Endometrial microvascular endothelial cells (primary cell): ENCODE results near the gene TMEM128. TPM values are rescaled to one million over a fixed set of nuclear protein-coding genes. Genes with fewer than 3 reads are reported as not detected.
"Not testable (repeated sequence)": the region's sequence is repeated elsewhere in the genome, so short reads cannot be mapped to it uniquely, and the experiment has no call there.

Experiments used
- in situ Hi-C: cut with HindIII; loops from 2 replicates; pipeline ENCODE4 v1.10.0; 2017; ENCODE audit warnings: low sequenced_read_pairs, low pct_unique_long_range_greater_than_20kb; ENCODE audit errors: inconsistent ontology term
- total RNA-seq: library from RNA; depleted of rRNA; stranded (reverse); fragments of >200 nt; gene quantifications from one replicate; pipeline ENCODE4 v1.2.3, GENCODE V29; 2015; ENCODE audit errors: inconsistent ontology term

TMEM128 gene
- total RNA-seq, 1 donor from 2014 or later, result 21.6 TPM

- in situ Hi-C loops, result no loop called here
These were observed 11.6 kb upstream of the TMEM128 start for GRCh38 chr4:4259484-4260100.

DNA sequence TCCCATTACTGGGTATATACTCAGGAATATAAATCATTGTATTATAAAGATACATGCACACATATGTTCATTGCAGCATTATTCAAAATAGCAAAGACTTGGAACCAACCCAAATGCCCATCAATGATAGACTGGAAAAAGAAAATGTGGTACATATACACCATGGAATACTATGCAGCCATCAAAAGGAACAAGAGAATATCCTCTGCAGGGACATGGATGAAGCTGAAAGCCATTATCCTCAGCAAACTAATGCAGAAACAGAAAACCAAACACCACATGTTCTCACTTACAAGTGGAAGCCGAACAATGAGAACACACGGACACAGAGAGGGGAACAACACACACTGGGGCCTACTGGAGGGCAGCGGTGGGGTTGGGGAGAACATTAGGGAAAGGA lies 9.7 kb upstream of the TMEM128 start:
- in situ Hi-C loops, result not testable (repeated sequence)

DNA sequence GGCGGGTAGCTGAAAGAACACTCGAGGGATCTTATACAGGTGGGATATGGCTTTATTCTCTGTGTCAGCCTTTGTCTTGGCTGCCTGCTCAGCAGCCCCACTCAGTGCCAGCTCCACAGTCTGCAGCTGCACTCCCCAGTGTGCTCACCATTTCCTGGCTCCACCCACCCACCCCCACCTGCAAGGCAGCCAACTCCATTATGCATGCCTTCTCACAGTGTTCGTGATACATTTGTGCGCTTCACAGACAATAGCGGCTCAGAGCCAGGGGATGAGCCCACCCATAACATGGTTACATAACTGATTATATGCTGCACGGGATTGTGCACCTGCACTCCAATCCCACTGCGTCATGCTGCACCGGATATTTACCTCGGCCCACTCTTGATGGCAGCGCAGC lies 8.8 kb upstream of the TMEM128 start:
- in situ Hi-C loops, result no loop called here

- in situ Hi-C loops, result no loop called here
These were observed 6.6 kb upstream of the TMEM128 start for GRCh38 chr4:4254666-4255065.

GRCh38 chr4:4254199-4254598 lies 6.2 kb upstream of the TMEM128 start:
- in situ Hi-C loops, result no loop called here

GRCh38 chr4:4249866-4250265 lies 1.8 kb upstream of the TMEM128 start:
- in situ Hi-C loops, result no loop called here

- in situ Hi-C loops, result not testable (repeated sequence)
These were observed 1.3 kb upstream of the TMEM128 start for GRCh38 chr4:4249342-4249741.

DNA sequence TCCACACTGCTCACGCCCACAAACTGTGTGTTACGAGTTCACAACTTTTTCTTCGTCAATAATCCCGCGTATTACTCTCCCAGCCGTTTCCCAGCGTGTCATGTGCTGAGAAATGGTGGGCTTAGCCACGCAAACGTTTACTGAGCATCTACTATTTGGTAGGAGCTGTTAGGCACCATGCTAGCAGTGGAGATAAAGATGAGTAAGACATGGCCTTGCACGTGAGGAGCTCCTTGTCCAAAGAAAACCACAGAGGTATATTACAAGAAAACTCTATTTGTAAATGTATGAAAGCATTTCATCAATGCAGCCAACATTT lies 821 bp upstream of the TMEM128 start:
- in situ Hi-C loops, result no loop called here

- in situ Hi-C loops, result no loop called here
These were observed 361 bp downstream of the TMEM128 start for GRCh38 chr4:4247696-4248028.

DNA sequence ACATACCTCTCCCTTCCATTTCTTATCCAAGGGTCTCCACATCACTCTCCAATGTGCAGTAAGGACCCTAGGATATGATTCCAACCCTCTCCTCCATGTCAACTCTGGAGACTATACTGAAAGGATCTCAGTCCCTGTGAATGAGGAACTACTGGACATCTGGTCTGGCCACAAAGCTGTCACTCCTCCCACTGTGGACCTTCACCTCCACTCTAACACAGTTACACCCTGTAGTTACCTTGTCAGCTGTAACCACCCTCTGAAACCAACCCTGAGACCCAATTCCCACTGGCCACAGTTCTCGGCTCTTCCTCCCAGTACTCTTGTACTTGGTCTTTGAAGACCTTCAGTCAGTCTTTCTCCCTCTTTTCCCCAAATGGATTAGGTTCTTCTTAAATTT lies 2.9 kb downstream of the TMEM128 start:
- in situ Hi-C loops, result no loop called here

DNA sequence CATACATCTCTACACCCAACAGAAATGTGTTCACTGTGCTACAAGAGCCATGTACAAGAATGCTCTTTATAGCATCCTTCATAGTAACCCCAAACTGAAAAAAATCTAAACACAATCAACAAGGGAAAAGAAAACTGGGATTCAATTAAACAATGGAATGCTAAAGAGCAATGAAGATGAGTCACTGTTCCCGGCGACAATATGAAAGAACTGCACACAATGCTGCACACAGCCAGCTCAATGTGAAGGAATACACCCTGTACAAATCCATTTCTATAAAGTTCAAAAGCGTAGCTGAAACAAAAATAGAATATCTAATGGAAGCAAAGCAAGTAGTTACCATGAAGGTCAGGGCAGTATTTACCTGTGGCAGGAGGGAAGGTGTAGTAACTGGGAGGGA lies 8.5 kb downstream of the TMEM128 start:
- in situ Hi-C loops, result not testable (repeated sequence)

GRCh38 chr4:4233610-4234009 lies 14.4 kb downstream of the TMEM128 start:
- in situ Hi-C loops, result no loop called here

DNA sequence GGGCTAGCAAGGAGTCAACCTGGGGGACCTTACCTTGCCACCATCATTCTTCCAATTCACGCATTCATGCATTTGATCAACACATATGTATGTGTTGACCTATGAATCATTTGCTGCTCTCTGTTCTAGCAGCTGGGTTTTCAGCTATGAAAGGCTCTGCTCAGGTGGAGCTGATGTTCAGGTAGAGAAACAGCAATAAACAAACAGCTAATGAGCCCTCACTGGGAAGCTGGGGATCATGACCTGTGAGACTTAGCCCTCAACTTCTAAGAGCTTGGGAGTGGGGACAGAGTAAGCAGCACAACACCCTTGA lies 19.7 kb downstream of the TMEM128 start:
- in situ Hi-C loops, result no loop called here

GRCh38 chr4:4227510-4228355 lies 20.3 kb downstream of the TMEM128 start:
- in situ Hi-C loops, result no loop called here

- in situ Hi-C loops, result no loop called here
These were observed 21.2 kb downstream of the TMEM128 start, which contains the start of gene OTOP1 for GRCh38 chr4:4226606-4227438. OTOP1 (minus strand) TSS chr4:4226929; CDS start chr4:4226864, 65 bp downstream.

DNA sequence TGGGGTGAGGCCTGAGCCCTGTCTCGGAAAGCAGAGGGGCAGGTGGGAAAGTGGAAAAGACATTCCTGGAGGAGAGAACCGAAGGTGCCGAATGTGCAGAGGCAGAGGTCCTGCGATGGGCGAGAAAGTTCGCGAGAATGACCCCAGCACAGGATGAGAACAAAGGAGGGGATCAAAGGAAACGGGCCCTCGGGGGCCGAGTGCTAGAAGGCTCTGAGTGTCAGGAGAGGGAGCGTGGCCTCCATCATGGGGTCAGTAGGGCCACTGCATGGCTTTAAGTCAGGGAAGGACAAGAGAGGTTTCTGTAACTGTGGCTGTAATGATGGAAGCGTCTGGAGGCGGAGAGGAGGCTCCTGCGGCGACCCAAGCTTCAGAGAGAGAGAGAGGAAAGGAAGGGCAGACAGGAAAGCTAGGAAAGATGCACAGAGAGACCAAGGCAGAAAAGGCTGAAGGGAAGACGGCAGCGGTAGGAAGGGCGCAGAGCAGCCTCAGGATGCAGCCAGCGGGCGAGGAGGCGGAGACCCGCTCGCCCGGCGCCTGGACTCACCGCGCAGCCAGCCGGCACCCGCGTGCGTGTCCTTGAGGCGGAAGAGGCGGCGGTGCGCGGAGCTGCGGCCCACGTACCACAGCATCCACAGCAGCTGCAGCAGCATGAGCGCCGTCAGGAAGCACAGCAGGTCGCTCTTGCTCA lies 22.0 kb downstream of the TMEM128 start:
- in situ Hi-C loops, result no loop called here

GRCh38 chr4:4217113-4217512 lies 30.9 kb downstream of the TMEM128 start:
- in situ Hi-C loops, result no loop called here

DNA sequence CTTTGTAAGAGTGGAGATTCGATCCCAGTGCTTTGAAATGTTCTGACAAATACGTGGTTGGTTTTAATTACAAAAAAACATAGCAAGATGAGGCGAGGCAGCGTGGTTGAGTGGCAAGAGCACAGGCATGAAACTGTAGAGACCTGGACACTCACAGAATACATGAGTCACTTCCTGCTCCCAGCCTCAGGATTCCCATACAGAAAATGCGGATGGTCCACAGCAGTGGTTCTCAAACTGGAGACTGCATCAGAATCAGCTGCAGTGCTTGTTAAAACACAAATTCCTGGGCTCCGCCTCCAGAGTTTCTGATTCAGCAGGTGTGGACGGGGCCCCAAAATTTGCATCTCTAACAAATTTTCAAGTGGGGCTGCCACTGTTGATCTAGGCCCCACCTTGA lies 31.4 kb downstream of the TMEM128 start:
- in situ Hi-C loops, result no loop called here

DNA sequence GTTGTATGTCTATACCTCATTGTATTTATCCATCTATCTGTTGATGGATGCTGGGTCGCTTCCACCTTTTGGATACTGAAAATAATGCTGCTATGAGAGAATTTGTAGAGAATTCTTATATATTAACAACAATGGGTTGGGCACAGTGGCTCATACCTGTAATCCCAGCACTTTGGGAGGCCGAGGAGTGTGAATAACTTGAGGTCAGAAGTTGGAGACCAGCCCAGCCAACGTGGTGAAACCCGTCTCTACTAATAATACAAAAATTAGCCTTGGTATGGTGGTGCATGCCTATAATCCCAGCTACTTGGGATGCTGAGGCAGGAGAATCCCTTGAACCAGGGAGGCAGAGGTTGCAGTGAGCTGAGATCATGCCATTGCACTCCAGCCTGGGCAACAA lies 34.3 kb downstream of the TMEM128 start:
- in situ Hi-C loops, result not testable (repeated sequence)
